Spleen (tissue), 11 donors: ENCODE data around the gene SDHC. TPM values are rescaled to one million over a fixed set of nuclear protein-coding genes. Genes with fewer than 3 reads are reported as not detected.

Source experiments
- DNase-seq: peaks from one replicate; pipeline ENCODE4 v3.0.0-alpha.2; 2020
- H3K27ac ChIP-seq, 8 donors: fragments of 200-600 bp; sonication (generic) in 7 of 8; 1 replicate in 4 of 8; 2 replicates in 4 of 8; pipeline versions ENCODE4 v1.5.0 to v1.8.0; 2016 to 2021; ENCODE audit warnings: inconsistent platforms in 4 of 8, mild to moderate bottlenecking in 4 of 8, moderate library complexity in 1 of 8
- H3K27me3 ChIP-seq, 7 donors: fragments of 200-600 bp; sonication (generic) in 6 of 7; replicated peaks in 1 of 7; 1 replicate in 4 of 7; 2 replicates in 3 of 7; pipeline versions ENCODE4 v1.5.0 to v1.8.0; 2016 to 2021; ENCODE audit warnings: inconsistent platforms in 3 of 7, mild to moderate bottlenecking in 1 of 7
- H3K36me3 ChIP-seq, 6 donors: fragments of 200-600 bp; sonication (generic) in 5 of 6; 1 replicate in 4 of 6; 2 replicates in 2 of 6; pipeline versions ENCODE4 v1.5.0 to v1.8.0; 2016 to 2021; ENCODE audit warnings: inconsistent platforms in 2 of 6
- H3K4me1 ChIP-seq, 6 donors: fragments of 200-600 bp; sonication (generic) in 5 of 6; 1 replicate in 3 of 6; 2 replicates in 3 of 6; pipeline versions ENCODE4 v1.5.0 to v1.8.0; 2016 to 2021; ENCODE audit warnings: inconsistent platforms in 3 of 6
- H3K4me3 ChIP-seq, 8 donors: fragments of 200-600 bp; sonication (generic) in 7 of 8; 1 replicate in 4 of 8; 2 replicates in 4 of 8; pipeline versions ENCODE4 v1.5.0 to v1.8.0; 2016 to 2021; ENCODE audit warnings: inconsistent platforms in 4 of 8, mild to moderate bottlenecking in 4 of 8, moderate library complexity in 2 of 8
- H3K9me3 ChIP-seq, 8 donors: fragments of 200-600 bp; sonication (generic) in 7 of 8; 1 replicate in 4 of 8; 2 replicates in 4 of 8; pipeline versions ENCODE4 v1.5.0 to v1.8.0; 2016 to 2021; ENCODE audit warnings: inconsistent platforms in 4 of 8
- POLR2A ChIP-seq, 3 donors: fragments of 450-650 bp; IDR thresholded peaks; one replicate each; pipeline ENCODE4 v1.5.1; 2017; ENCODE audit warnings: antibody characterized with exemption in 3 of 3, mild to moderate bottlenecking in 1 of 3
- POLR2AphosphoS5 ChIP-seq, 3 donors: sonication (generic); formaldehyde crosslinking; IDR thresholded peaks; one replicate each; pipeline ENCODE4 v1.5.1; 2017; ENCODE audit warnings: antibody characterized with exemption in 3 of 3
- WGBS, 5 donors: extraction: QIAGEN DNeasy Blood & Tissue Kit in 3 of 5; methylation state at CpG; one replicate each; pipeline versions ENCODE4 v1.1.5 to v1.1.7; 2013 to 2018; 5-methylcytosine and 5-hydroxymethylcytosine counted together
- intact Hi-C: fragments of 100-400 bp; cut with DNase I; formaldehyde crosslinking; loops from one replicate; pipeline ENCODE4 v1.15.0; 2023; ENCODE audit warnings: low total_unique reads
- polyA plus RNA-seq, 3 donors: library from polyadenylated mRNA; stranded (reverse); fragments of 200-250 nt; gene quantifications; one replicate each; pipeline ENCODE4 v1.2.1, GENCODE V29; 2013
- total RNA-seq, 7 donors: library from RNA; depleted of rRNA in 3 of 7; stranded (reverse); fragments of >200 nt in 3 of 7; fragmentation: NEBNext Ultra II Directional in 4 of 7; extraction: Animal tissue kit (Norgen Biotek cat#: 25700) in 4 of 7; gene quantifications; one replicate each; pipeline versions ENCODE4 v1.1.0 to v1.2.1, GENCODE V29; 2016 to 2021
- TF ChIP-seq, protein P1 (sequence below), 11 experiments: fragments of 200-600 bp in 7 of 11; fragments of 450-650 bp in 4 of 11; sonication (generic) in 4 of 11; IDR thresholded peaks in 8 of 11; conservative IDR thresholded peaks in 3 of 11; 1 replicate in 7 of 11; 2 replicates in 4 of 11; pipeline versions ENCODE4 v1.4.0 to v1.8.0; 2016 to 2021; ENCODE audit warnings: antibody characterized with exemption in 11 of 11, inconsistent platforms in 4 of 11, mild to moderate bottlenecking in 1 of 11
- donor health status: healthy with polysubstance abuse.
- donor health status: DM: no; HTN: no; CAD: no; lungs with moderate emphysema.
- donor health status: DM: no; HTN: no; CAD: no.
- donor health status: Bipolar disorder and iron deficiency.
- donor health status: healthy.
- donor health status: DM: no; HTN: no; CAD: no.
- donor health status: DM: yes; HTN: yes; CAD: no.

Gene SDHC
- total and polyA plus RNA-seq, 10 donors, result 57.0 to 170 (median 133) TPM

DNA sequence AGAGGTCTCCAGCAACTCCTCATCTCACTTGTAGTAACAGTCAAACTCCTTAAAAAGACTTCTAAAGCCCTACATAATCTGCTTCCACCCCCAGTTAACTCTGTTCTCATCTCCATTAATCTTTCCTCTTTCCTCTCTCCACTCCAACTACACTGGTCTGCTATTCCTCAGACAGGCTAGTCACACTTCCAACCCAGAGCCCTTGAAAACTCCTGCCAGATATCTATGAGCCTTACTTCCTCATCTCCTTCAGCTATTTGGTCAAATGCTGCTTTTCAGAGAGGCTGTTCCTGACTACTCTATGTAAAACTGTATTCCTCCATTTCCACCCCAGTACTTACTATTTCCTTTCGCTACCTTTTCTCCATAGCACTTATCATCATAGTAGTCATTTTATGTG lies 31.2 kb upstream of the SDHC start:
- Histone ChIP-seq H3K27ac (no peak overlapping the region), H3K4me3 (no peak overlapping the region), H3K4me1 (peaks cover 0 to 6% (median 0%) of the 10 kb centered on the region in 6 donors), H3K27me3 (no peaks in the 10 kb centered on the region), H3K36me3 (peaks cover 0 to 4% (median 0%) of the 10 kb centered on the region in 6 donors), H3K9me3 (no peaks in the 10 kb centered on the region)
- 79 to 93% (median 91%) methylated on average over 1 of the region's 1 CpG for WGBS, 5 donors
- TF ChIP-seq POLR2A (IDR thresholded peaks at IDR 0.05) (no peak), POLR2AphosphoS5 (IDR thresholded peaks at IDR 0.05) (no peak)
- TF ChIP-seq, protein P1, sequence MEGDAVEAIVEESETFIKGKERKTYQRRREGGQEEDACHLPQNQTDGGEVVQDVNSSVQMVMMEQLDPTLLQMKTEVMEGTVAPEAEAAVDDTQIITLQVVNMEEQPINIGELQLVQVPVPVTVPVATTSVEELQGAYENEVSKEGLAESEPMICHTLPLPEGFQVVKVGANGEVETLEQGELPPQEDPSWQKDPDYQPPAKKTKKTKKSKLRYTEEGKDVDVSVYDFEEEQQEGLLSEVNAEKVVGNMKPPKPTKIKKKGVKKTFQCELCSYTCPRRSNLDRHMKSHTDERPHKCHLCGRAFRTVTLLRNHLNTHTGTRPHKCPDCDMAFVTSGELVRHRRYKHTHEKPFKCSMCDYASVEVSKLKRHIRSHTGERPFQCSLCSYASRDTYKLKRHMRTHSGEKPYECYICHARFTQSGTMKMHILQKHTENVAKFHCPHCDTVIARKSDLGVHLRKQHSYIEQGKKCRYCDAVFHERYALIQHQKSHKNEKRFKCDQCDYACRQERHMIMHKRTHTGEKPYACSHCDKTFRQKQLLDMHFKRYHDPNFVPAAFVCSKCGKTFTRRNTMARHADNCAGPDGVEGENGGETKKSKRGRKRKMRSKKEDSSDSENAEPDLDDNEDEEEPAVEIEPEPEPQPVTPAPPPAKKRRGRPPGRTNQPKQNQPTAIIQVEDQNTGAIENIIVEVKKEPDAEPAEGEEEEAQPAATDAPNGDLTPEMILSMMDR (IDR thresholded peaks at IDR 0.05 in 8 of 11, conservative IDR thresholded peaks at IDR 0.05 in 3 of 11), result no peak
- intact Hi-C loops, result no loop called here
- DNase-seq, result no peak

DNA sequence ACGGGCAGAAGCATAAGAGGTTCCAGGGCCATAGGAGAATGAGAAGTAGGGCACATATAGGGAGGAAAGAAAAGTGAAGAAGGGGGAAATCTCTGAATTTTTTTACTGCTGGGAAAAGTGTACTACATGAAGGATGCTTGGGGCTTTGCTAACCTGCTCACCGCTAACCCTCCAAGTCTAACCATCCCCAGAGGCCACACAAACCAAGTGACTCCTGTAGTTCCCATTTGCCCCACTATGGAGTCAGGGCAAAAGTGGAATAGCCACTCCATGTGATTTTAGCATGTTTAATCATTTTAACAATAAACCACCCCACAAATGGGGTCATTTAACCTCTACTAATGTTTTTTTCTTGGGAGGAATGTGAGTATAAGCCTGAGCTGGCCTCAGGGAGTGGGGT lies 29.1 kb upstream of the SDHC start:
- no peak for DNase-seq
- Histone ChIP-seq H3K4me3 (no peak overlapping the region), H3K27me3 (no peaks in the 10 kb centered on the region), H3K27ac (no peak overlapping the region), H3K4me1 (peaks cover 0 to 6% (median 0%) of the 10 kb centered on the region in 6 donors), H3K9me3 (no peaks in the 10 kb centered on the region), H3K36me3 (no peaks in the 10 kb centered on the region)
- WGBS, 5 donors, result 90 to 100% (median 97%) methylated on average over 2 of the region's 2 CpGs
- TF ChIP-seq POLR2AphosphoS5 (IDR thresholded peaks at IDR 0.05), result no peak
- TF ChIP-seq, protein P1 (IDR thresholded peaks at IDR 0.05 in 8 of 11, conservative IDR thresholded peaks at IDR 0.05 in 3 of 11), result no peak
- TF ChIP-seq POLR2A (IDR thresholded peaks at IDR 0.05), result no peak
- intact Hi-C loops, result no loop called here

DNA sequence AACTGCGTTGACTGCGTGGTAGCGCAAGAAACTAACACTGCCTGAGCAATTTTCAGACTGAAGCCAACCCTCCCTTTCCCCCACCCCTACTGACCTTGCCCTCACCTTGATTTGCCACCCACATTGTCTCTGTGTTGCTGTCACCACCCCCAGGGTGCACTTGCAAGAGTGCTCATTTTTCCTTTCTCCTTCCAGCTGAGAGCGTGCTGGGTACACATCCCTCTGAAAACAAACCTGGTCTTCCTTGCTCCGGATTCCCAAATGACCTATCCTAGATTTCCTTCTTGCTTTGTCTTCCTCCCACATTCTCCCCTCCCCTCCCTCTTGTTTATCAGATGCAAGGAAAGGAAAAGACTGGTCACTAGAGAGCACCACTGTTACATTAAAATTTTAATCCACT lies 28.7 kb upstream of the SDHC start:
- Histone ChIP-seq H3K27me3 (no peaks in the 10 kb centered on the region), H3K4me3 (no peak overlapping the region), H3K27ac (no peak overlapping the region), H3K4me1 (peaks cover 0 to 6% (median 0%) of the 10 kb centered on the region in 6 donors), H3K36me3 (no peaks in the 10 kb centered on the region), H3K9me3 (no peaks in the 10 kb centered on the region)
- no peak for DNase-seq
- 79 to 89% (median 83%) methylated on average over 5 of the region's 5 CpGs for WGBS, 5 donors
- intact Hi-C loops, result no loop called here
- TF ChIP-seq POLR2A (IDR thresholded peaks at IDR 0.05) (no peak), POLR2AphosphoS5 (IDR thresholded peaks at IDR 0.05) (no peak)
- TF ChIP-seq, protein P1 (IDR thresholded peaks at IDR 0.05 in 8 of 11, conservative IDR thresholded peaks at IDR 0.05 in 3 of 11), result no peak

DNA sequence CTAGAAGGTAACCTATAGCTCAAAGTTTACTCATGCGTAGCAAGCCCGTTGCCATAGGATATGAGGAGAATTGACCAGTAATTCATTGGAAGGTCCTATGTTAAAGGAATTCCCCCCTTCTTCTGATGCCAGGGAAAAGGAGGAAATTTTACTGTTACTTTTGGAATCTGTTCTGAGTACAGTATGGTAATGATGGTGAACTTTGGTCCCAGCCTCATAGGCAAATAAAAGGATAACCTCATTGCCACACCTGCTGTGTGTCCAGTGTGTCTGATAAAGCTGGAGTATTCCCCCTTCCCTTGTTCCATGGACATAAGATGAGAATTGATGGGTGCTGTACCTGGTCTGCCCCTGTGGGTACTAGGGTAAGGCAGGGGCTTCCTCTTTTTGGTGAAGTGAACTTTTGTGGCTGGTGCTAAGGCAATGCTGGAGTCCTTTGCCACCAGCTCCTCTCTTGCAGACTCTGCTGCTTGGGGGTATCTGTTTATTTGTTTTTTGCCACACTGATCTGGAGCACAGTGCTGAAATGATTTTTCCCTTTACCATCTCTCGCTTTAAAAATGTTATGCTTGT lies 26.6 kb upstream of the SDHC start:
- peaks cover 0 to 5% (median 0%) of the 10 kb centered on the region in 6 donors for H3K4me1 ChIP-seq
- no peak for DNase-seq
- no peaks in the 10 kb centered on the region for H3K9me3 ChIP-seq
- no peaks in the 10 kb centered on the region for H3K27me3 ChIP-seq
- H3K36me3 ChIP-seq, result no peaks in the 10 kb centered on the region
- whole genome bisulfite sequencing, 5 donors, result 88 to 96% (median 94%) methylated on average over 3 of the region's 3 CpGs
- intact Hi-C loops, result no loop called here
- no peak for TF ChIP-seq POLR2A (IDR thresholded peaks at IDR 0.05)
- no peak for TF ChIP-seq POLR2AphosphoS5 (IDR thresholded peaks at IDR 0.05)
- TF ChIP-seq, protein P1 (IDR thresholded peaks at IDR 0.05 in 8 of 11, conservative IDR thresholded peaks at IDR 0.05 in 3 of 11), result no peak
- no peak overlapping the region for H3K27ac ChIP-seq
- H3K4me3 ChIP-seq, result no peak overlapping the region
